Mesodermal cell (in vitro differentiated cells): ENCODE results near the gene ZNF646.

Experiments
- H3K27ac ChIP-seq: 2 replicates; pipeline ENCODE4 v1.7.0; 2013; ENCODE audit warnings: mild to moderate bottlenecking, low read depth, low read length, moderate library complexity; ENCODE audit not compliant: severe bottlenecking
- H3K36me3 ChIP-seq: 2 replicates; pipeline ENCODE4 v1.7.1; 2013; ENCODE audit warnings: mild to moderate bottlenecking, low read length, moderate library complexity; ENCODE audit not compliant: control insufficient read depth, insufficient read depth
- H3K4me1 ChIP-seq: one replicate; pipeline ENCODE4 v1.7.1; 2013; ENCODE audit warnings: mild to moderate bottlenecking, low read length; ENCODE audit not compliant: insufficient read depth, control insufficient read depth, poor library complexity, severe bottlenecking
- H3K4me3 ChIP-seq: 2 replicates; pipeline ENCODE4 v1.7.0; 2013; ENCODE audit warnings: low read length, control low read depth, mild to moderate bottlenecking; ENCODE audit not compliant: insufficient read depth, poor library complexity, severe bottlenecking; ENCODE audit errors: extremely low read depth
- H3K9me3 ChIP-seq: 2 replicates; pipeline ENCODE4 v1.7.1; 2013; ENCODE audit warnings: mild to moderate bottlenecking, low read length, moderate library complexity; ENCODE audit not compliant: control insufficient read depth
- WGBS, 2 experiments: methylation state at CpG; one replicate each; pipeline ENCODE4 v1.1.5; 2013; ENCODE audit warnings: missing lambda C conversion rate in 2 of 2; ENCODE audit not compliant: insufficient coverage in 2 of 2; 5-methylcytosine and 5-hydroxymethylcytosine counted together

ZNF646 gene

GRCh38 chr16:31129568-31130335, 55.5 kb downstream of the ZNF646 start:
- H3K36me3 ChIP-seq: peaks cover 24% of the 10 kb centered on the region
- no peak overlapping the region for H3K27ac ChIP-seq
- WGBS, 2 experiments: 90 to 94% methylated on average over 23 to 24 of the region's 29 CpGs
- H3K4me3 ChIP-seq: no peak overlapping the region
- H3K9me3 ChIP-seq: no peaks in the 10 kb centered on the region
- peaks cover 5% of the 10 kb centered on the region for H3K4me1 ChIP-seq

GRCh38 chr16:31130336-31130891, 56.2 kb downstream of the ZNF646 start:
- no peak overlapping the region for H3K27ac ChIP-seq
- peaks cover 24% of the 10 kb centered on the region for H3K36me3 ChIP-seq

GRCh38 chr16:31130899-31131298, 56.7 kb downstream of the ZNF646 start:
- Histone ChIP-seq H3K27ac (no peak overlapping the region), H3K4me1 (peaks cover 15% of the 10 kb centered on the region), H3K4me3 (no peak overlapping the region), H3K36me3 (peaks cover 24% of the 10 kb centered on the region), H3K9me3 (no peaks in the 10 kb centered on the region)
- WGBS, 2 experiments: 91 to 100% methylated on average over 2 to 3 of the region's 6 CpGs

More at GRCh38 chr16:31130336-31130891, 56.2 kb downstream of the ZNF646 start:
- Histone ChIP-seq H3K4me3 (no peak overlapping the region), H3K9me3 (no peaks in the 10 kb centered on the region), H3K4me1 (peaks cover 11% of the 10 kb centered on the region)
- 94 to 97% methylated on average over 7 to 9 of the region's 10 CpGs for WGBS, 2 experiments

- Histone ChIP-seq H3K4me3 (no peak overlapping the region), H3K9me3 (no peaks in the 10 kb centered on the region), H3K4me1 (peaks cover 16% of the 10 kb centered on the region), H3K27ac (no peak overlapping the region), H3K36me3 (peaks cover 24% of the 10 kb centered on the region)
- WGBS, 2 experiments: 95 to 96% methylated on average over 10 of the region's 11 CpGs
These were observed 57.2 kb downstream of the ZNF646 start for GRCh38 chr16:31131416-31131815.

- 89 to 96% methylated on average over 5 of the region's 5 CpGs for WGBS, 2 experiments
- H3K27ac ChIP-seq: no peak overlapping the region
- H3K36me3 ChIP-seq: peaks cover 24% of the 10 kb centered on the region
- H3K9me3 ChIP-seq: no peaks in the 10 kb centered on the region
- no peak overlapping the region for H3K4me3 ChIP-seq
- peaks cover 16% of the 10 kb centered on the region for H3K4me1 ChIP-seq
These were observed 57.6 kb downstream of the ZNF646 start for GRCh38 chr16:31131841-31132271.

GRCh38 chr16:31132303-31132979, 58.2 kb downstream of the ZNF646 start:
- peaks cover 20% of the 10 kb centered on the region for H3K36me3 ChIP-seq
- no peak overlapping the region for H3K4me3 ChIP-seq
- no peaks in the 10 kb centered on the region for H3K9me3 ChIP-seq
- no peak overlapping the region for H3K27ac ChIP-seq
- WGBS, 2 experiments: 94 to 95% methylated on average over 12 to 16 of the region's 20 CpGs
- H3K4me1 ChIP-seq: peaks cover 16% of the 10 kb centered on the region

GRCh38 chr16:31133046-31133501, 58.9 kb downstream of the ZNF646 start:
- 100% methylated on average over 4 to 6 of the region's 6 CpGs for WGBS, 2 experiments
- H3K9me3 ChIP-seq: no peaks in the 10 kb centered on the region
- no peak overlapping the region for H3K4me3 ChIP-seq
- H3K4me1 ChIP-seq: peaks cover 16% of the 10 kb centered on the region
- H3K27ac ChIP-seq: no peak overlapping the region
- peaks cover 14% of the 10 kb centered on the region for H3K36me3 ChIP-seq
